ENCODE measurements around the gene NCKAP1.

- no peak for TF ChIP-seq POLR2AphosphoS5 (IDR thresholded peaks at IDR 0.05; ENCODE audit: low read depth)
- no peak for TF ChIP-seq CTCF (IDR thresholded peaks at IDR 0.05; ENCODE audit: insufficient read depth, low read length)
These were observed 88.6 kb downstream of the NCKAP1 start for GRCh38 chr2:182949572-182950189.
